Measurements from ENCODE around the gene APOA4. TPM values are rescaled to one million over a fixed set of nuclear protein-coding genes. Genes with fewer than 3 reads are reported as not detected.

APOA4 gene
- total and polyA plus RNA-seq, 2 of the 13 experiments (the other 11 are each of a cell fraction or from before 2014, with no cell fraction given): 3.8 to 7.2 TPM

DNA sequence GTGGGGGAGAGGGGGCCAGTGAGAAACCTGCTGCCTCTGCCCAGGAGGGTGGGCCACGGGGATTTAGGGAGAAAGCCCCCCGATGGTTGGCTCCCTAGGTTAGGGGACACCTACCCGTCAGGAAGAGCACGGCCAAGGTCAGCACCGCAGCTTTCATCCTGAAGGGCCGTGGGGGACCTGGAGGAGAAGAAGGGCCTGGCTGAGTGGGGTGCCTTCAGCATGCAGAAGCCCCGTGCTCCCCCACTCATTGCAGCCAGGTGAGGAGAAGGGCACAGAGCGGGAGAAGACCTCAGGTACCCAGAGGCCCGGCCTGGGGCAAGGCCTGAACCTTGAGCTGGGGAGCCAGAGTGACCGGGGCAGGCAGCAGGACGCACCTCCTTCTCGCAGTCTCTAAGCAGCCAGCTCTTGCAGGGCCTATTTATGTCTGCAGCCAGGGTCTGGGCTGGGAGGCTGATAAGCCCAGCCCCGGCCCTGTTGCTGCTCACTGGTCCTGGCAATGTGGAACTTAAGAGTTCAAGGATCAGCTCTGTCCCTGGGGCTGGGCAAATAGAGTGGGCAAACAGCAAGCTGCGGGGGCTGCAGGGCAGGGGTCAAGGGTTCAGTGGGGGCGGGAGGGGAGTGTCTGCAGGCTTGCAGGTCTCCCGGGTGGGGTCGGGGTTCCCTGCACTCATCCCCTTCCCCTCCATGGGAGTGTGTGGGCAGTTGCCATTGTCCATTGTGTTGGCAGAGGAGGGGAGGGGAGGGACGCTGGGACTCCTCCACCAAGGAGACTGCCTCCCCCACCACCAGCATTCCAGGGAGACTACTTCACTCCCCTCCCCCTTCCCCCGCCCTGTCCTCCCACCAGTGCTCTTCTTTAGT, 14.4 kb upstream of the APOA4 start, which contains the start of gene APOA1 (continued):
- TF ChIP-seq ZNF777 (CRISPR knock-in tag; IDR thresholded peaks at IDR 0.05): no peak; the same call in 1 of the 2 replicates
- TF ChIP-seq ZNF543 (CRISPR knock-in tag; IDR thresholded peaks at IDR 0.05): peak; percentile 91; the same call in 1 of the 2 replicates
- 0 out of 2 replicates have a peak, but pooled peaks have one; percentile 39 for TF ChIP-seq GTF3A (CRISPR knock-in tag; conservative IDR thresholded peaks at IDR 0.05)
- TF ChIP-seq JARID2 (CRISPR knock-in tag; IDR thresholded peaks at IDR 0.05; ENCODE audit: insufficient replicate concordance): no peak
- TF ChIP-seq ZNF816 (CRISPR knock-in tag; IDR thresholded peaks at IDR 0.05; ENCODE audit: borderline replicate concordance): no peak
- TF ChIP-seq GATA4 (IDR thresholded peaks at IDR 0.05; ENCODE audit: borderline replicate concordance, low read depth): peak; percentile 92
- TF ChIP-seq ZNF652 (CRISPR knock-in tag; IDR thresholded peaks at IDR 0.05; ENCODE audit: borderline replicate concordance, low read depth): peak; percentile 22; the same call in 1 of the 2 replicates
- TF ChIP-seq NPAS2 (CRISPR knock-in tag; IDR thresholded peaks at IDR 0.05; ENCODE audit: borderline replicate concordance): no peak
- no peak for TF ChIP-seq CHD4 (IDR thresholded peaks at IDR 0.05; ENCODE audit: borderline replicate concordance, low read length)
- peak; percentile 92; the same call in 1 of the 2 replicates for TF ChIP-seq ZNF879 (CRISPR knock-in tag; IDR thresholded peaks at IDR 0.05)
- TF ChIP-seq ARID2 (CRISPR knock-in tag; IDR thresholded peaks at IDR 0.05; ENCODE audit: borderline replicate concordance): peak; percentile 82; the same call in 1 of the 2 replicates
- TF ChIP-seq ZFX (CRISPR knock-in tag; IDR thresholded peaks at IDR 0.05; ENCODE audit: low read depth): peak; percentile 98
- TF ChIP-seq SP140L (CRISPR knock-in tag; IDR thresholded peaks at IDR 0.05; ENCODE audit: borderline replicate concordance): no peak
- TF ChIP-seq, protein P1, sequence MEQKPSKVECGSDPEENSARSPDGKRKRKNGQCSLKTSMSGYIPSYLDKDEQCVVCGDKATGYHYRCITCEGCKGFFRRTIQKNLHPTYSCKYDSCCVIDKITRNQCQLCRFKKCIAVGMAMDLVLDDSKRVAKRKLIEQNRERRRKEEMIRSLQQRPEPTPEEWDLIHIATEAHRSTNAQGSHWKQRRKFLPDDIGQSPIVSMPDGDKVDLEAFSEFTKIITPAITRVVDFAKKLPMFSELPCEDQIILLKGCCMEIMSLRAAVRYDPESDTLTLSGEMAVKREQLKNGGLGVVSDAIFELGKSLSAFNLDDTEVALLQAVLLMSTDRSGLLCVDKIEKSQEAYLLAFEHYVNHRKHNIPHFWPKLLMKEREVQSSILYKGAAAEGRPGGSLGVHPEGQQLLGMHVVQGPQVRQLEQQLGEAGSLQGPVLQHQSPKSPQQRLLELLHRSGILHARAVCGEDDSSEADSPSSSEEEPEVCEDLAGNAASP (CRISPR knock-in tag; IDR thresholded peaks at IDR 0.05; ENCODE audit: borderline replicate concordance): peak; percentile 84
- peak; percentile 56; the same call in 1 of the 2 replicates for TF ChIP-seq CEBPG (CRISPR knock-in tag; IDR thresholded peaks at IDR 0.05)
- no peak for TF ChIP-seq ZNF337 (CRISPR knock-in tag; IDR thresholded peaks at IDR 0.05; ENCODE audit: borderline replicate concordance, low read depth)
- TF ChIP-seq, protein P2, sequence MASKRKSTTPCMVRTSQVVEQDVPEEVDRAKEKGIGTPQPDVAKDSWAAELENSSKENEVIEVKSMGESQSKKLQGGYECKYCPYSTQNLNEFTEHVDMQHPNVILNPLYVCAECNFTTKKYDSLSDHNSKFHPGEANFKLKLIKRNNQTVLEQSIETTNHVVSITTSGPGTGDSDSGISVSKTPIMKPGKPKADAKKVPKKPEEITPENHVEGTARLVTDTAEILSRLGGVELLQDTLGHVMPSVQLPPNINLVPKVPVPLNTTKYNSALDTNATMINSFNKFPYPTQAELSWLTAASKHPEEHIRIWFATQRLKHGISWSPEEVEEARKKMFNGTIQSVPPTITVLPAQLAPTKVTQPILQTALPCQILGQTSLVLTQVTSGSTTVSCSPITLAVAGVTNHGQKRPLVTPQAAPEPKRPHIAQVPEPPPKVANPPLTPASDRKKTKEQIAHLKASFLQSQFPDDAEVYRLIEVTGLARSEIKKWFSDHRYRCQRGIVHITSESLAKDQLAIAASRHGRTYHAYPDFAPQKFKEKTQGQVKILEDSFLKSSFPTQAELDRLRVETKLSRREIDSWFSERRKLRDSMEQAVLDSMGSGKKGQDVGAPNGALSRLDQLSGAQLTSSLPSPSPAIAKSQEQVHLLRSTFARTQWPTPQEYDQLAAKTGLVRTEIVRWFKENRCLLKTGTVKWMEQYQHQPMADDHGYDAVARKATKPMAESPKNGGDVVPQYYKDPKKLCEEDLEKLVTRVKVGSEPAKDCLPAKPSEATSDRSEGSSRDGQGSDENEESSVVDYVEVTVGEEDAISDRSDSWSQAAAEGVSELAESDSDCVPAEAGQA (IDR thresholded peaks at IDR 0.05; ENCODE audit: low read depth): no peak; the same call in 1 of the 2 replicates
- TF ChIP-seq, protein P2 (CRISPR knock-in tag; IDR thresholded peaks at IDR 0.05; ENCODE audit: borderline replicate concordance): peak; percentile 25; the same call in 1 of the 2 replicates
- no peak for TF ChIP-seq ZNF616 (CRISPR knock-in tag; IDR thresholded peaks at IDR 0.05; ENCODE audit: low read depth)
- no peak for TF ChIP-seq ZNF552 (CRISPR knock-in tag; IDR thresholded peaks at IDR 0.05; ENCODE audit: borderline replicate concordance)
- peak; percentile 89 for TF ChIP-seq FOXA3 (CRISPR knock-in tag; IDR thresholded peaks at IDR 0.05)
- TF ChIP-seq KDM1A (CRISPR knock-in tag; IDR thresholded peaks at IDR 0.05): peak; percentile 46; the same call in 1 of the 2 replicates

Data from HepG2 (cell line).